PC-9 (cell line): ENCODE measurements around the gene PRRT2.
"Not testable (repeated sequence)": the region's sequence is repeated elsewhere in the genome, so short reads cannot be mapped to it uniquely, and the experiment has no call there.

Source experiments
- EZH2 ChIP-seq: fragments of 200-600 bp; sonication (generic); IDR thresholded peaks from 2 replicates; pipeline ENCODE4 v1.8.0; 2017; ENCODE audit warnings: antibody characterized with exemption, low read depth
- TF ChIP-seq, protein P1 (sequence below): fragments of 200-600 bp; sonication (generic); conservative IDR thresholded peaks from 2 replicates; pipeline ENCODE4 v1.6.1; 2017; ENCODE audit warnings: mixed run types, antibody characterized with exemption, mild to moderate bottlenecking, moderate library complexity

GRCh38 chr16:29783094-29783953, 28.7 kb upstream of the PRRT2 start:
- TF ChIP-seq, protein P1, sequence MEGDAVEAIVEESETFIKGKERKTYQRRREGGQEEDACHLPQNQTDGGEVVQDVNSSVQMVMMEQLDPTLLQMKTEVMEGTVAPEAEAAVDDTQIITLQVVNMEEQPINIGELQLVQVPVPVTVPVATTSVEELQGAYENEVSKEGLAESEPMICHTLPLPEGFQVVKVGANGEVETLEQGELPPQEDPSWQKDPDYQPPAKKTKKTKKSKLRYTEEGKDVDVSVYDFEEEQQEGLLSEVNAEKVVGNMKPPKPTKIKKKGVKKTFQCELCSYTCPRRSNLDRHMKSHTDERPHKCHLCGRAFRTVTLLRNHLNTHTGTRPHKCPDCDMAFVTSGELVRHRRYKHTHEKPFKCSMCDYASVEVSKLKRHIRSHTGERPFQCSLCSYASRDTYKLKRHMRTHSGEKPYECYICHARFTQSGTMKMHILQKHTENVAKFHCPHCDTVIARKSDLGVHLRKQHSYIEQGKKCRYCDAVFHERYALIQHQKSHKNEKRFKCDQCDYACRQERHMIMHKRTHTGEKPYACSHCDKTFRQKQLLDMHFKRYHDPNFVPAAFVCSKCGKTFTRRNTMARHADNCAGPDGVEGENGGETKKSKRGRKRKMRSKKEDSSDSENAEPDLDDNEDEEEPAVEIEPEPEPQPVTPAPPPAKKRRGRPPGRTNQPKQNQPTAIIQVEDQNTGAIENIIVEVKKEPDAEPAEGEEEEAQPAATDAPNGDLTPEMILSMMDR = not testable (repeated sequence)
- not testable (repeated sequence) for TF ChIP-seq EZH2
